GM12878 (cell line): Measurements from ENCODE around the gene CELSR1. TPM values are rescaled to one million over a fixed set of nuclear protein-coding genes. Genes with fewer than 3 reads are reported as not detected.

Experiments
- ATAC-seq: fragments of 200-7000 bp; cut with Tn5 transposase; 3 replicates; pipeline ENCODE4 v1.9.1; 2020; ENCODE audit warnings: mild to moderate bottlenecking, moderate library complexity
- BruUV-seq: library from RNA; stranded (reverse); fragments of 400-500 nt; replicated peaks from 2 replicates; lab custom pipeline; 2021; lab: Mats Ljungman, UMichigan
- CTCF ChIA-PET: fragments of 300-600 bp; sonication (Branson Sonifier 250); formaldehyde crosslinking; extraction: SDS; loops from one replicate; lab custom pipeline; 2021; ENCODE audit warnings: inconsistent platforms; lab: Yijun Ruan, JAX
- POLR2A ChIA-PET: fragments of 350-600 bp; formaldehyde crosslinking; extraction: SDS; loops from one replicate; lab custom pipeline; 2021; ENCODE audit warnings: inconsistent platforms; lab: Charles Lee
- RAD21 ChIA-PET: fragments of 300-600 bp; sonication (Branson Sonifier 250); formaldehyde crosslinking; loops from one replicate; lab custom pipeline; 2023; ENCODE audit warnings: antibody characterized with exemption; ENCODE audit not compliant: unreplicated experiment; lab: Charles Lee
- SMC1A ChIA-PET: fragments of 300-600 bp; sonication (Branson Sonifier 250); formaldehyde crosslinking; loops from one replicate; lab custom pipeline; 2023; ENCODE audit not compliant: unreplicated experiment, uncharacterized antibody; lab: Charles Lee
- DNase-seq: peaks from one replicate; pipeline ENCODE4 v3.0.0-alpha.2; 2011; ENCODE audit warnings: low read depth, low spot score
- FAIRE-seq: peaks from 3 replicates; lab custom pipeline; 2011; peaks lifted over from hg19 to GRCh38; lab: Jason Lieb, UNC
- H2AFZ ChIP-seq: 2 replicates; pipeline ENCODE4 v1.6.0; 2011; ENCODE audit warnings: low read depth, low read length, control low read depth; ENCODE audit not compliant: control insufficient read depth
- H3K27ac ChIP-seq: 2 replicates; pipeline ENCODE4 v1.5.1; 2011; ENCODE audit warnings: control low read depth; ENCODE audit not compliant: control insufficient read depth, insufficient read depth
- H3K27me3 ChIP-seq, 2 experiments: replicated peaks in 1 of 2; 2 replicates each; pipeline versions ENCODE4 v1.6.0 to v1.6.1; 2011; ENCODE audit warnings: low read length in 1 of 2; ENCODE audit not compliant: control insufficient read depth in 2 of 2, insufficient read depth in 2 of 2
- H3K36me3 ChIP-seq, 2 experiments: 2 replicates each; pipeline ENCODE4 v1.5.1; 2011; ENCODE audit warnings: low read length in 1 of 2; ENCODE audit not compliant: control insufficient read depth in 2 of 2, insufficient read depth in 2 of 2
- H3K4me1 ChIP-seq: 2 replicates; pipeline ENCODE4 v1.6.1; 2011; ENCODE audit warnings: mild to moderate bottlenecking, low read length, moderate library complexity, mixed read lengths; ENCODE audit not compliant: control insufficient read depth, insufficient read depth
- H3K4me2 ChIP-seq: 2 replicates; pipeline ENCODE4 v1.6.0; 2011; ENCODE audit warnings: control low read depth; ENCODE audit not compliant: control insufficient read depth, insufficient read depth
- H3K4me3 ChIP-seq: fragments of 200-600 bp; sonication (generic); 2 replicates; pipeline ENCODE4 v1.5.1; 2016
- H3K79me2 ChIP-seq: 2 replicates; pipeline ENCODE4 v1.6.0; 2011; ENCODE audit warnings: low read length; ENCODE audit not compliant: control insufficient read depth, insufficient read depth
- H3K9ac ChIP-seq: 2 replicates; pipeline ENCODE4 v1.8.0; 2011; ENCODE audit warnings: low read length, control low read depth, mixed read lengths; ENCODE audit not compliant: control insufficient read depth, insufficient read depth
- H3K9me3 ChIP-seq: replicated peaks from 3 replicates; pipeline ENCODE4 v1.5.1; 2011; ENCODE audit warnings: mild to moderate bottlenecking, low read length; ENCODE audit not compliant: control insufficient read depth, insufficient read depth
- H4K20me1 ChIP-seq: 2 replicates; pipeline ENCODE4 v1.6.0; 2011; ENCODE audit not compliant: control insufficient read depth, insufficient read depth
- HDGF ChIP-seq: fragments of 450-650 bp; IDR thresholded peaks from 2 replicates; pipeline ENCODE4 v1.6.1; 2016; ENCODE audit warnings: antibody characterized with exemption
- NR2C1 ChIP-seq: fragments of 450-650 bp; IDR thresholded peaks from 2 replicates; pipeline ENCODE4 v1.6.1; 2017; ENCODE audit warnings: antibody characterized with exemption, mild to moderate bottlenecking, moderate library complexity
- ZNF687 ChIP-seq: fragments of 450-650 bp; IDR thresholded peaks from 2 replicates; pipeline ENCODE4 v1.6.1; 2017; ENCODE audit warnings: mild to moderate bottlenecking, moderate library complexity
- WGBS: methylation state at CpG from one replicate; pipeline ENCODE4 v1.1.6; 2016; ENCODE audit warnings: low lambda C conversion rate; ENCODE audit not compliant: insufficient replicate concordance, insufficient coverage; ENCODE audit errors: missing lambda C conversion rate; 5-methylcytosine and 5-hydroxymethylcytosine counted together
- in situ Hi-C: fragments of 300-500 bp; cut with MboI; formaldehyde crosslinking; loops from 9 replicates; pipeline ENCODE4 v1.14.3; 2018; ENCODE audit warnings: mixed read lengths
- intact Hi-C: fragments of 100-400 bp; cut with micrococcal nuclease; formaldehyde crosslinking; loops from one replicate; pipeline ENCODE4 v1.14.2; 2022; ENCODE audit not compliant: unreplicated experiment
- polyA plus RNA-seq, 11 experiments: library from polyadenylated mRNA; depleted of rRNA in 4 of 11; unstranded in 6 of 11; stranded (reverse) in 5 of 11; fragments of >200 nt; fragmentation: Nextera tagmentation in 4 of 11; fragmentation: Illumina TruSeq in 1 of 11; extraction: Ambion mirVana in 4 of 11; extraction: Trizol in 1 of 11; gene quantifications; 1 replicate in 1 of 11; 2 replicates in 10 of 11; pipeline versions ENCODE4 v1.2.1 to v1.2.3, GENCODE V29; 2011 to 2016; ENCODE audit warnings: inconsistent platforms in 2 of 11, missing spikeins in 2 of 11, low read depth in 1 of 11
- total RNA-seq, 4 experiments: library from RNA; depleted of rRNA in 3 of 4; stranded (reverse); fragments of >200 nt in 3 of 4; fragmentation: Illumina TruSeq in 1 of 4; extraction: Trizol in 1 of 4; gene quantifications; 2 replicates each; pipeline versions ENCODE4 v1.2.1 to v1.2.3, GENCODE V29; 2013 to 2021

The CELSR1 gene
- total and polyA plus RNA-seq, 10 of the 15 experiments (the other 5 are each of a cell fraction or from before 2014, with no cell fraction given): 0.05 to 1.7 (median 0.35) TPM; not detected in 2

DNA sequence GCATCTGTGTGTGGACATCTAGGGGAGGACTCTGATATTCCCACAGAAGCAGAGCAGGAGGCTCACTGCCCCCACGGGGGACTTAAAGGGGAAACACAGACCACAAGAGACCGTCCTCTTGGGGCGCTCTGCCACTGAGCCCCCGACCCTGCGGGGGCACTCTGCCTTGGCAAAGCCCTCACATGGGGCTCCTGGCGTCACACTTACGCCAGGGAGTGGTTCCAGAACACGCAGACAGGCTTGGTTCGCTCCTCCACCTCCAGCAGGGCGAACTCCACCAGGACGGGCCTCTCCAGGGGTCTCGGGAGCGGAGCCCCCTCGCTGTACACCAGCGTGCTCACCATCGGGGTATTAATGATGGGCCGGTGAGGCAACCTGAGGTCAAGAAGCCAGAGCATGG, 156.8 kb downstream of the CELSR1 start (continued):
- TF ChIP-seq ZNF687: no peak
- no peak for TF ChIP-seq NR2C1
- TF ChIP-seq, all 136 proteins: peak for 0

DNA sequence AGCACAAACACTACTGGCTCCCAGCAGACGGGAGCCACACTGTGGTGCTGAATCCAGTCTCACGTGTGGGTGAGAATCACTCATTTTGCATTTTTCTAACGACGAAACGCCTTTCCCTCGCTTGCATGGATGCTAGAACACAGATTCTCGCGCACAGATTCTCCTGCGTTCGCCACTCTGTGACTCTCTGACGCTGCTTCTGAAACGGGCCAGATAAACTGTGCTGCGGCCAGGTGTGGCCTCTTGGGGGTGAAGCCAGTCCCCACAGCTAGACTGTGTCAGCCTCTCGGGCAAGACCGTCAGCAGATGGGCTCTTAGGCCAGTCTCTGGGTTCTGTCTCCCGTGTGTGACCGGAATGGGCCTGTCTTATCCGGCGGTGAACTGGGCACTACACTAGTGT, 157.4 kb downstream of the CELSR1 start:
- no peak overlapping the region for H3K9ac ChIP-seq
- ChIA-PET SMC1A (no interaction called here), CTCF (no interaction called here), POLR2A (no interaction called here), RAD21 (no interaction called here)
- no peaks in the 10 kb centered on the region for H4K20me1 ChIP-seq
- DNase-seq (no peak), ATAC-seq (no peak), FAIRE-seq (no peak)
- peaks cover 3% of the 10 kb centered on the region; the same call in 2 of the 3 replicates for H3K9me3 ChIP-seq
- no TSS peak for BruUV-seq
- no peak overlapping the region for H3K4me2 ChIP-seq
- 68% methylated on average over 19 of the region's 19 CpGs for WGBS
- no peak overlapping the region for H2AFZ ChIP-seq
- no peaks in the 10 kb centered on the region for H3K36me3 ChIP-seq
- H3K27ac ChIP-seq: no peak overlapping the region
- no peaks in the 10 kb centered on the region for H3K4me1 ChIP-seq
- no peak overlapping the region for H3K4me3 ChIP-seq
- in situ Hi-C loops (no loop called here), intact Hi-C loops (no loop called here)
- no peaks in the 10 kb centered on the region for H3K79me2 ChIP-seq
- no peaks in the 10 kb centered on the region for H3K27me3 ChIP-seq
- TF ChIP-seq HDGF: no peak
